Activated CD4-positive, alpha-beta T cell treated with anti-CD3 and anti-CD28 coated beads for 36 hours (primary cell): ENCODE data around the gene SLIT1. TPM values are rescaled to one million over a fixed set of nuclear protein-coding genes. Genes with fewer than 3 reads are reported as not detected.

Experiments used
- ATAC-seq: fragments of 200-7000 bp; cut with Tn5 transposase; one replicate; pipeline ENCODE4 v1.10.0; 2021; ENCODE audit warnings: mild to moderate bottlenecking, moderate library complexity
- CTCF ChIA-PET: fragments of 350-600 bp; sonication (Branson Sonifier 250); formaldehyde crosslinking; loops from one replicate; lab custom pipeline; 2021; ENCODE audit warnings: antibody characterized with exemption; lab: Charles Lee
- POLR2A ChIA-PET: fragments of 350-600 bp; sonication (Branson Sonifier 250); formaldehyde crosslinking; loops from one replicate; lab custom pipeline; 2021; ENCODE audit warnings: antibody characterized with exemption, inconsistent platforms; lab: Charles Lee
- DNase-seq: peaks from one replicate; pipeline ENCODE4 v3.0.0-alpha.2; 2020
- H3K27ac Mint-ChIP-seq: one replicate; pipeline ENCODE4 v1.8.0; 2021; ENCODE audit warnings: mixed read lengths
- H3K27me3 Mint-ChIP-seq: one replicate; pipeline ENCODE4 v1.8.0; 2021; ENCODE audit warnings: mixed read lengths
- H3K36me3 Mint-ChIP-seq: one replicate; pipeline ENCODE4 v1.8.0; 2021; ENCODE audit warnings: low read depth, mixed read lengths
- H3K4me1 Mint-ChIP-seq: one replicate; pipeline ENCODE4 v1.8.0; 2021; ENCODE audit warnings: mixed read lengths
- H3K4me3 Mint-ChIP-seq: one replicate; pipeline ENCODE4 v1.8.0; 2021; ENCODE audit warnings: mild to moderate bottlenecking, moderate library complexity, mixed read lengths
- H3K9me3 Mint-ChIP-seq: one replicate; pipeline ENCODE4 v1.8.0; 2021; ENCODE audit warnings: low read depth, mixed read lengths
- intact Hi-C, 2 experiments: fragments of 100-400 bp; cut with DNase I in 1 of 2; cut with micrococcal nuclease in 1 of 2; formaldehyde crosslinking; loops; one replicate each; pipeline versions ENCODE4 v1.14.2 to v1.15.1; 2022 to 2024; cut with DNase I, micrococcal nuclease
- total RNA-seq, 2 experiments: library from RNA; stranded (reverse); gene quantifications; one replicate each; pipeline ENCODE4 v1.2.3, GENCODE V29; 2021

Gene SLIT1
- total RNA-seq, 2 experiments from 2014 or later: 0.94 to 1.4 TPM

- DNase-seq (no peak), ATAC-seq (no peak)
- ChIA-PET POLR2A (no interaction called here), CTCF (interaction anchor here (0.7 to 1.7 kb wide), 5 partner anchors 31 to 869 kb away, joined by 3 to 5 read pairs (median 3); no protein-coding TSS in a partner anchor)
- no peaks in the 10 kb centered on the region for H3K36me3 Mint-ChIP-seq
- peaks cover 2% of the 10 kb centered on the region for H3K27me3 Mint-ChIP-seq
- H3K4me3 Mint-ChIP-seq: no peak overlapping the region
- H3K9me3 Mint-ChIP-seq: no peaks in the 10 kb centered on the region
- H3K4me1 Mint-ChIP-seq: no peaks in the 10 kb centered on the region
- intact Hi-C loops: no loop called here
- H3K27ac Mint-ChIP-seq: no peak overlapping the region
Measured at GRCh38 chr10:97107551-97107950, 78.2 kb downstream of the SLIT1 start.

DNA sequence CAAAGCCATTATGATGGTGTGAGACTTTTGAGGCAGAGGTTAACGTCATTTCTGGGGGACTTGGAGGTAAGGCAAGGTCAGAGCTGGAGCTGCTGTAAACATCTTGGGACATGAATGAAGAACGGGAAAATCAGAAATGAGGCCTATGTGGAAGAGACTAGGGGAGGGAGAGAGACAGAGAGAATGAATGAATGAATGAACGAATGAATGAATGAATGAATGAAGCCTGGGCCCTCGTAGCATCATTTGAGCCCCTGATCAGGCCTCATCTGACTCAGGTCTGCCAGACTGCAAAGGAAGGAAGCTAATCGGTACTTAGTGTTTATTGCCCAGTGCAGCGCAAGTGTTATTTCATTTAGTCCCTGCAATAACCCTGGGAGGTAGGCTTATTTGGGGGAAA lies 79.6 kb downstream of the SLIT1 start:
- POLR2A ChIA-PET: no interaction called here
- intact Hi-C loops: no loop called here
- CTCF ChIA-PET: interaction anchor here (0.9 to 1.4 kb wide), 3 partner anchors 25 to 104 kb away, joined by 3 to 4 read pairs (median 4); no protein-coding TSS in a partner anchor

GRCh38 chr10:97105303-97105702 lies 80.5 kb downstream of the SLIT1 start:
- no peak for ATAC-seq

More for the DNA sequence above, 79.6 kb downstream of the SLIT1 start:
- no peaks in the 10 kb centered on the region for H3K9me3 Mint-ChIP-seq
- no peaks in the 10 kb centered on the region for H3K36me3 Mint-ChIP-seq
- ATAC-seq: no peak
- DNase-seq: no peak
- H3K27me3 Mint-ChIP-seq: no peaks in the 10 kb centered on the region
- H3K4me1 Mint-ChIP-seq: no peaks in the 10 kb centered on the region
- H3K27ac Mint-ChIP-seq: no peak overlapping the region
- H3K4me3 Mint-ChIP-seq: no peak overlapping the region

DNA sequence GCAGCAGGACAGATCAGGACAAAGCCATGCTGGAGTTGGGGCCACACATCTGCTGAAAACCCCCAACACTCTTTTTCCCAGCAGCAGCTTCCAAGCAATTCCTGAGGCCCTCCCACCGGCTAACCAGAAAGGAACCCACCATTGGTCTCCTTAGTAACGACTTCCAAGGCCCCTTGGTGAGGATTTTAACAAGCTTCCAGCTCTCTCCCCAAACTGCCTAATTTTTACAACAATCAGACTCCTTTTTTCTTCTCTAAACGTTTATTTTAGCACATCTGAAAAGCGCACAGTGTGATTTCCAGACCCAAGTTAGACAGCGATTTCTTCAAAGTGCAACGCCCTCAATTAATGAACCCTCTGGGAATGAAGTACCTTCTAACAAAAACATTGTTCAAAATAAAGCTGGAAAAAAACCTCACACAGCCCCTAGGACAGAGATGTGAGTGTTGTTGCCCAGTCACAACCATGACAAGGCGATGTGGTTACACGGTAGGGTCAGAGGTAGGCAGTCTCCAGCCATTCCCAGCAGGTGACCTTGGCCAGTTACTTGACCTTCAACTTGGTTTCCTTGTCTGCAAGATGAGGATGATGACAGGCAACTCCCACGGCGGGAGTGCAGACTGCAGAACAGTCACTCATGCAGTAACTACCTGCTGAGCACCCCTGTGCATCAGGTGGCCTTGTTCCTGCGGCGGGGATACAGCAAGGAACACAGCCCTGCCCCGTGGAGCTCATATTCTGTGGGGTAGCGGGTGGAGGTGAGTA lies 82.3 kb downstream of the SLIT1 start:
- Mint-ChIP-seq H3K27ac (no peak overlapping the region), H3K4me3 (no peak overlapping the region), H3K36me3 (no peaks in the 10 kb centered on the region), H3K27me3 (no peaks in the 10 kb centered on the region), H3K4me1 (no peaks in the 10 kb centered on the region), H3K9me3 (no peaks in the 10 kb centered on the region)
- ATAC-seq (no peak), DNase-seq (no peak)
- ChIA-PET POLR2A (no interaction called here), CTCF (interaction anchor here (0.6 to 1.9 kb wide), 2 partner anchors 31 to 323 kb away, joined by 6 to 9 read pairs; no protein-coding TSS in a partner anchor)
- intact Hi-C loops: no loop called here

More at GRCh38 chr10:97105303-97105702, 80.5 kb downstream of the SLIT1 start:
- ChIA-PET POLR2A (no interaction called here), CTCF (no interaction called here)
- Mint-ChIP-seq H3K4me1 (no peaks in the 10 kb centered on the region), H3K4me3 (no peak overlapping the region), H3K36me3 (no peaks in the 10 kb centered on the region), H3K27ac (no peak overlapping the region), H3K9me3 (no peaks in the 10 kb centered on the region), H3K27me3 (no peaks in the 10 kb centered on the region)
- intact Hi-C loops: no loop called here
- DNase-seq: no peak

GRCh38 chr10:97102441-97102840 lies 83.3 kb downstream of the SLIT1 start:
- ChIA-PET CTCF (interaction anchor here (0.7 to 1.9 kb wide), 2 partner anchors 30 to 810 kb away, joined by 4 to 9 read pairs; no protein-coding TSS in a partner anchor), POLR2A (no interaction called here)
- Mint-ChIP-seq H3K4me3 (no peak overlapping the region), H3K36me3 (no peaks in the 10 kb centered on the region), H3K27me3 (peaks cover 3% of the 10 kb centered on the region), H3K27ac (no peak overlapping the region), H3K9me3 (no peaks in the 10 kb centered on the region), H3K4me1 (no peaks in the 10 kb centered on the region)
- ATAC-seq (no peak), DNase-seq (no peak)
- intact Hi-C loops: no loop called here

DNA sequence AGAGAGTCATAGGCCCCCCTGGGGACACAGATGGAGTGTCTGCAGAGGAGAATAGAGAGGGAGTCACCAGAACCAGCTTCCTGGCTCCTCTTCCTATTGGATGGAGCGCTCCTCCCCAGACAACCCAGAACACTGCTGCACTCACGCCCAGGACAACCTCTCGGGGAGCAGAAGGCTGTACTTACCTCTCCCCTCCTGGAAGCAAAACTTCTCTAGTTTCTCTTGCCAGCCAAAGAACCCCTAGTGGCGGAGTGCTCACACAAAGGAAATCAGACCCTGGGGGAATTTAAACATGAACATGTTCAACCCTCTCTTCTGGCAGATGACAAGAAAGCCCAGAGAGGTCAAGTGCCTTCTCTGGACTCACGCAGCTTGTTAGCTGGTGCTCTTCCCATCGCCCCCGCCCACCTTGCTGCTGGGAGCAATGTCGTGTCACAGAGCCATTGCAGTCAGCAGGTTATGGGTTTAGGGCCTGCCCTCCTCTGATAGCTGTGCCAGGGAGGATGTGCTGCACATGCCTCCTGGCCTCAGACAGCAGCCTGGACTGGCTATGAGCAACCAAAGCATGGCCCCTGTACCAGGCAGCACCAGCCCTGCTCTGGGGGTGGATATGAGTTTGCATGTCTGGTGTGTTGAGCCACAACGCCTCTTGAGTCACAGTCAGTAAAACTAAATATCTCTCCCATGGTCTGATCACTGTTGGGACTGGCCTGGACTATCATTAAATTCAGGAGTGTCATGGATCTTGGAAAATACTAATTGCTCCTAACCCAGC lies 84.4 kb downstream of the SLIT1 start:
- Mint-ChIP-seq H3K27me3 (peaks cover 3% of the 10 kb centered on the region), H3K4me1 (peaks cover 6% of the 10 kb centered on the region), H3K36me3 (no peaks in the 10 kb centered on the region), H3K9me3 (no peaks in the 10 kb centered on the region), H3K27ac (no peak overlapping the region), H3K4me3 (no peak overlapping the region)
- ATAC-seq (no peak), DNase-seq (no peak)
- intact Hi-C loops: no loop called here
- ChIA-PET CTCF (interaction anchor here (0.8 to 1.9 kb wide), 2 partner anchors 28 to 126 kb away, joined by 4 to 9 read pairs; no protein-coding TSS in a partner anchor), POLR2A (no interaction called here)

DNA sequence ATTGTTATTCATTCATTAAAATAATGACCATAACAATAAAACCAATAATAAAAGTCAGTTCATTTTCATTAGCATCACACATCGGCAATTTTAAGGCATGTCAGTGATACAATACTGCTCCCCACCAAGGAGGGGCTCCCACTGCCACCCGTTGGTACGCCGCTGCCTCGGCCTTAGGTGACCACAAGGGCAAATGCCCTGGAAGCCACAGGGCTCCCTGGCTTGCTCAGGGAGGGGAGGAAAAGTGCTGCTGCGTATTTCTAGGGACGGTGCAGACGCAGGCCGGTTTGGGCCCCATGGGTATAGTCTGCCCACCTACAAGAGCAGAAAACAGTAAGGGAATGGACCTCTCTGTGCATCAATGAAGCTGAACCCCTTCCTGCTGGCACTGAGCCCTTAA lies 85.1 kb downstream of the SLIT1 start:
- H3K36me3 Mint-ChIP-seq: no peaks in the 10 kb centered on the region
- peaks cover 3% of the 10 kb centered on the region for H3K27me3 Mint-ChIP-seq
- no peak for DNase-seq
- no peak overlapping the region for H3K27ac Mint-ChIP-seq
- no peak overlapping the region for H3K4me3 Mint-ChIP-seq
- ATAC-seq: no peak
- H3K9me3 Mint-ChIP-seq: no peaks in the 10 kb centered on the region
- peaks cover 11% of the 10 kb centered on the region for H3K4me1 Mint-ChIP-seq
- POLR2A ChIA-PET: interaction anchor here (0.5 kb wide), 1 partner anchor 143 kb away, joined by 3 read pairs; no protein-coding TSS in a partner anchor
- CTCF ChIA-PET: interaction anchor here (0.7 kb wide), 1 partner anchor 8 kb away, joined by 3 read pairs; no protein-coding TSS in a partner anchor
- intact Hi-C loops: no loop called here

DNA sequence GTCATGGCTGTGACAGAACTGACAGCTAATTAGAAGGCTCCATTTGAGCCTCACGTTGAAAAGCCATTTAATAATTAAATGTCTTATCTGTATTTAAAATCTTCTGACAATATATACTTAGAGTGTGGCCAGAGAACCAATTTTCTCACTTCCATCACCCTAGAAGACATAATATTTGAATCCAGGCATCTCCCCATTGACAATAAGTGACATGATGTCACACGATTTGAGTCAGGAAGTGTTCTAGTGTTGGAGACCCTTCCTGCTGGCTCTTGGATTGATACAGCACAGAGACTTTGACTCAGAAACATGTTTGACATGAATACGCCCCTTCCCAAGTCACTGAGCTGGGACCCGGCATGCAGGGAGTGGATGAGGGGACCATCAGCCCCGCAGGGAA lies 85.9 kb downstream of the SLIT1 start:
- DNase-seq (no peak), ATAC-seq (no peak)
- H3K9me3 Mint-ChIP-seq: no peaks in the 10 kb centered on the region
- peaks cover 11% of the 10 kb centered on the region for H3K4me1 Mint-ChIP-seq
- CTCF ChIA-PET: interaction anchor here (0.7 kb wide), 1 partner anchor 9 kb away, joined by 3 read pairs; no protein-coding TSS in a partner anchor
- intact Hi-C loops: no loop called here
- no peak overlapping the region for H3K4me3 Mint-ChIP-seq
- peaks cover 3% of the 10 kb centered on the region for H3K27me3 Mint-ChIP-seq
- H3K27ac Mint-ChIP-seq: no peak overlapping the region
- no peaks in the 10 kb centered on the region for H3K36me3 Mint-ChIP-seq
- POLR2A ChIA-PET: interaction anchor here (0.5 kb wide), 1 partner anchor 144 kb away, joined by 3 read pairs; no protein-coding TSS in a partner anchor

GRCh38 chr10:97099089-97099488 lies 86.7 kb downstream of the SLIT1 start:
- CTCF ChIA-PET: no interaction called here
- peaks cover 11% of the 10 kb centered on the region for H3K4me1 Mint-ChIP-seq

GRCh38 chr10:97097084-97097433 lies 88.7 kb downstream of the SLIT1 start:
- DNase-seq (no peak), ATAC-seq (no peak)
- Mint-ChIP-seq H3K4me1 (peaks cover 11% of the 10 kb centered on the region), H3K4me3 (no peak overlapping the region), H3K27ac (no peak overlapping the region), H3K36me3 (no peaks in the 10 kb centered on the region), H3K27me3 (peaks cover 3% of the 10 kb centered on the region), H3K9me3 (no peaks in the 10 kb centered on the region)
- intact Hi-C loops: no loop called here
- CTCF ChIA-PET: interaction anchor here (0.6 to 1.8 kb wide), 4 partner anchors 23 to 114 kb away, joined by 3 to 5 read pairs (median 4); no protein-coding TSS in a partner anchor
- POLR2A ChIA-PET: no interaction called here

More at GRCh38 chr10:97099089-97099488, 86.7 kb downstream of the SLIT1 start:
- Mint-ChIP-seq H3K36me3 (no peaks in the 10 kb centered on the region), H3K27ac (no peak overlapping the region), H3K27me3 (peaks cover 3% of the 10 kb centered on the region), H3K4me3 (no peak overlapping the region), H3K9me3 (no peaks in the 10 kb centered on the region)
- ATAC-seq (no peak), DNase-seq (no peak)
- intact Hi-C loops: no loop called here
- POLR2A ChIA-PET: no interaction called here
